ENCODE results near the gene TNFRSF14. TPM values are rescaled to one million over a fixed set of nuclear protein-coding genes. Genes with fewer than 3 reads are reported as not detected.

Gene TNFRSF14
- total RNA-seq, 1 experiment from 2014 or later = 0.57 TPM

- Histone ChIP-seq H4K20me1 (ENCODE audit: control insufficient read depth, insufficient read depth, insufficient read length) (no peaks in the 10 kb centered on the region), H3K56ac (ENCODE audit: insufficient read length, low read depth, low read length) (no peak overlapping the region), H2BK120ac (ENCODE audit: low read depth, low read length, poor library complexity, severe bottlenecking) (no peak overlapping the region), H2BK15ac (ENCODE audit: low read depth, low read length) (no peak overlapping the region), H3K4ac (ENCODE audit: low read depth, low read length) (no peak overlapping the region), H3K23ac (ENCODE audit: insufficient read length, low read depth, low read length) (no peak overlapping the region), H3K27ac (ENCODE audit: insufficient read length, low read depth, low read length) (no peak overlapping the region), H2BK5ac (ENCODE audit: insufficient read length, low read length) (no peak overlapping the region), H3K27me3 (ENCODE audit: insufficient read depth, low read length) (no peaks in the 10 kb centered on the region; the same call in 1 of the 2 replicates), H2BK12ac (ENCODE audit: insufficient read length, low read depth, low read length) (no peak overlapping the region), H3K9me3 (ENCODE audit: control insufficient read depth, low read depth, low read length) (no peaks in the 10 kb centered on the region), H2BK20ac (ENCODE audit: low read depth, low read length, poor library complexity, severe bottlenecking) (no peak overlapping the region), H4K5ac (ENCODE audit: insufficient read length, low read depth, low read length) (no peak overlapping the region), H3K9ac (ENCODE audit: extremely low read depth, insufficient read length, low read length) (no peak overlapping the region), H4K91ac (ENCODE audit: insufficient read length, low read depth, low read length) (no peak overlapping the region), H3K4me2 (ENCODE audit: insufficient read depth, insufficient read length, low read length) (no peak overlapping the region), H3K79me1 (ENCODE audit: insufficient read depth, low read depth, low read length, poor library complexity, severe bottlenecking) (no peaks in the 10 kb centered on the region), H3K18ac (ENCODE audit: insufficient read length, low read depth, low read length) (no peak overlapping the region), H4K8ac (replicated peaks; ENCODE audit: insufficient read length, low read depth, low read length) (no peak overlapping the region), H3K4me1 (ENCODE audit: insufficient read depth, low read length) (no peaks in the 10 kb centered on the region; the same call in 1 of the 2 replicates), H3K14ac (ENCODE audit: insufficient read depth, low read length) (no peak overlapping the region; the same call in none of the 2 replicates), H3K23me2 (ENCODE audit: insufficient read length, low read depth, low read length, poor library complexity, severe bottlenecking) (peaks cover 12% of the 10 kb centered on the region), H3K79me2 (ENCODE audit: insufficient read depth, low read length) (no peaks in the 10 kb centered on the region), H2AK5ac (ENCODE audit: insufficient read length, low read length) (no peak overlapping the region), H3T11ph (ENCODE audit: low read length) (no peak overlapping the region), H2AFZ (ENCODE audit: low read length) (no peak overlapping the region)
- peaks cover 9 to 25% of the 10 kb centered on the region in 2 experiments for H3K4me1 Mint-ChIP-seq
- H3K36me3 Mint-ChIP-seq (ENCODE audit: insufficient read depth in 1 of 3, low read depth in 3 of 3) = no peaks in the 10 kb centered on the region
- H3K4me3 Mint-ChIP-seq = no peak overlapping the region
- peaks cover 29% of the 10 kb centered on the region for H3K27me3 Mint-ChIP-seq (ENCODE audit: low read depth)
- DNase-seq = no peak
- TF ChIP-seq CTCF (conservative IDR thresholded peaks at IDR 0.05) = no peak
- no peak overlapping the region for H3K27ac Mint-ChIP-seq
- H3K9me3 Mint-ChIP-seq = no peaks in the 10 kb centered on the region; a peak in 1 of 5 replicates
- no CpG with 5 or more reads among the region's 26 CpGs for WGBS (ENCODE audit: extremely low coverage, insufficient read length, low lambda C conversion rate)
Measured at GRCh38 chr1:2543543-2544092, 12.6 kb upstream of the TNFRSF14 start.
